WI38 (cell line): Measurements from ENCODE around the gene GNAI1.

ENCODE experiments used
- H3K4me3 ChIP-seq: 2 replicates; pipeline ENCODE4 v1.5.1; 2011; ENCODE audit warnings: low read depth, mild to moderate bottlenecking, control low read depth, low read length
- TF ChIP-seq, protein P1 (sequence below): IDR thresholded peaks from 2 replicates; pipeline ENCODE4 v1.5.1; 2012; ENCODE audit warnings: low read depth, mild to moderate bottlenecking, control low read depth, low read length

GNAI1 gene

DNA sequence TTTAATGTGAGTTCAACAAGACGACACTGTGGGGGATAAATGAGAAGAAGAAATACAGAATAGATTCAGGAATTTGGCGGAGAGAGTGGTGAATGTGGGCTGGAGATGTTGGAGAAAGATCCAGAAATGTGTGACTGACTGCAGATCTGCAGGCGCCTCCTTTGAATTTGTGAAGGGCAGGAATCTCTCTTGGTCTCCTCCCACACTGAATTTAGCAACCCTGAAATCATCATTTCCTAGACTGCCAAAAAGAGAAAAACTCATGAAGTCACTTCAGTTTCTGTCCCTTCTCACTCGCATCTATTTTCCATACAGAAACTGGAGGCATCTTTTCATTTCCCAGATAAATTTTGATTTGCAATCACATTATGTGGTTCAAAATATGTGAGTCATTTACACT is 128.7 kb downstream of the GNAI1 start:
- H3K4me3 ChIP-seq: no peak overlapping the region
- TF ChIP-seq, protein P1, sequence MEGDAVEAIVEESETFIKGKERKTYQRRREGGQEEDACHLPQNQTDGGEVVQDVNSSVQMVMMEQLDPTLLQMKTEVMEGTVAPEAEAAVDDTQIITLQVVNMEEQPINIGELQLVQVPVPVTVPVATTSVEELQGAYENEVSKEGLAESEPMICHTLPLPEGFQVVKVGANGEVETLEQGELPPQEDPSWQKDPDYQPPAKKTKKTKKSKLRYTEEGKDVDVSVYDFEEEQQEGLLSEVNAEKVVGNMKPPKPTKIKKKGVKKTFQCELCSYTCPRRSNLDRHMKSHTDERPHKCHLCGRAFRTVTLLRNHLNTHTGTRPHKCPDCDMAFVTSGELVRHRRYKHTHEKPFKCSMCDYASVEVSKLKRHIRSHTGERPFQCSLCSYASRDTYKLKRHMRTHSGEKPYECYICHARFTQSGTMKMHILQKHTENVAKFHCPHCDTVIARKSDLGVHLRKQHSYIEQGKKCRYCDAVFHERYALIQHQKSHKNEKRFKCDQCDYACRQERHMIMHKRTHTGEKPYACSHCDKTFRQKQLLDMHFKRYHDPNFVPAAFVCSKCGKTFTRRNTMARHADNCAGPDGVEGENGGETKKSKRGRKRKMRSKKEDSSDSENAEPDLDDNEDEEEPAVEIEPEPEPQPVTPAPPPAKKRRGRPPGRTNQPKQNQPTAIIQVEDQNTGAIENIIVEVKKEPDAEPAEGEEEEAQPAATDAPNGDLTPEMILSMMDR: no peak

DNA sequence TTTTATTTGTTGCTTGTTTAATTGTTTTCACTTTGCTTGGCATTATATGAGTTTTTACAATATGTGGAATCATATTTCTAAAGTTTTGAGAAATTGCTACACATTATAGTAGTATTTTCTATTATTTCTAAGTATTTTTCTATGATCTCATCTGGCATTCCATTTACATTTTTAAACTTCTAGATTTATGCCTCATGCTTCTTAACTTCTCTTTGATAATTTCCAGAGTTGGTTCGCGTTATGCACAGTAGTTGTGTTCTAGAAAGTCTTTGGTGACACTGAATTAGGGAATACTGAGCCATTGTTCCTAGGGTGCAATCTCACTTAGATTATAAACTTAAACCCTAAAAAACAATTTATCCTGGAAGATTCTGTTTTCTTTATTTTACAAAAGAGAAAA is 129.2 kb downstream of the GNAI1 start:
- TF ChIP-seq, protein P1: no peak
- H3K4me3 ChIP-seq: no peak overlapping the region

DNA sequence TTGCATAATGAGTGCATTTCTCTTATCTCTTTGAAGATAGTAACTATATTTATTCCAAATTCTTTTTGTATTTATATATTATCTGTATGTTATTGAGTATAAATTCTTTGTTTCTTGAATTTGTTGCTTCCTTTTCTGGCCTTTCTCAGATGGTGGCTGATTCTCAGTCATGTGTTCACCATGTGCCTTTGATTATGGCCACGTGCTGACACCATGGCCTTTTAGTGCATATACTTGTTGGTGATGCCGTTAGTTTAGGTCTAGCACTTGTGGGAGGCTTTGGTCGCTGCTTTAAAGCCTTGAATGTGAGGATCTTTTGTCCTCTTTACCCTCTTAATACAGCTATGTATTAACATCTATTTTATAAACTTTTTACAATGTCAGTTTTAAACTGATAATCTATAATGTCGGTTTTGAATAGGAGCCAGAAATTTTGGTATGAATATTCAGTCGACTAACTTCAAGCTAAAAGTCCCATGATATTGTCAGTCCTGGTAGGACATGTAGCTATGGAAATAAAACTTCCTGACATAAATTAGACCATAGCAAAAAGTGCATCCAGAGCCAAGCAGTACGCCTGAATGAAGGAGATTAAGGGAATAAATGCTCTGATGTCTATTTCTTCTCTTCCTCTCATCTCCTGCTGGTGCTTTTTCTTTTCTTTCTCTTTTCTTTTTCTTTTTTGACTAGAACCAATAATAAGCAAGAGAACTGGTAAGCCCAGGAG is 130.3 kb downstream of the GNAI1 start:
- no peak overlapping the region for H3K4me3 ChIP-seq
- TF ChIP-seq, protein P1: no peak

DNA sequence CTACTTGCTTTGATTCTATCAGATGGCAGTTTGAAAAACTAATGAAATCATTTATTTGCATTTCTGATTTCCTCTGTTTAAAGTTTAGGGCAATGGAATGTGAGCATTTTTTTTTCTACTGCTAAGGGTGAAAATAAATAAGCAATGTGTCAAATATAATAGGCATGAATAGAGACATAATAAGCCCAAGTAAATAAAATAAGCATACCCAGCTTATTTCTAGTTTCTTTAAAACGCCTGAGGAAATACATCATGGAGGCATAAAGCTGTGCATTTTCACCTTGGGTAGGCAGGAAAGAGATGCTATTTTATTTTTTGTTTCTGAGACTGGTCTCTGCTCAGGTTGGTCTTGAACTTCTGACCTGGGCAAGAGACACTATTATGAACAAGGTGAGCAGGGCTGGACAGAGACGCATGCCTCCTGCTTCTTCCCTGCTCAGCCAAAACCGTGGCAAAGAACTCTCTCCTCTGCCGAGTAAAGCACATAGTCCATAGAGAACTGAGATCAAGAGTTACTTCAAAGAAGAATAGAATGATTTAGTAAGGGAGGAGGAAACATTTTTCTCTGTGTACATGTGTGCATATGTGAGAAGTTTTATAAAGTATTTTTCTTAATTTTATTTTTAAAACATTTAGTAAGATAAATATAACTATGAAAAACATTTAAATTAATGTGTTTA is 138.1 kb downstream of the GNAI1 start:
- H3K4me3 ChIP-seq: no peak overlapping the region
- TF ChIP-seq, protein P1: no peak

DNA sequence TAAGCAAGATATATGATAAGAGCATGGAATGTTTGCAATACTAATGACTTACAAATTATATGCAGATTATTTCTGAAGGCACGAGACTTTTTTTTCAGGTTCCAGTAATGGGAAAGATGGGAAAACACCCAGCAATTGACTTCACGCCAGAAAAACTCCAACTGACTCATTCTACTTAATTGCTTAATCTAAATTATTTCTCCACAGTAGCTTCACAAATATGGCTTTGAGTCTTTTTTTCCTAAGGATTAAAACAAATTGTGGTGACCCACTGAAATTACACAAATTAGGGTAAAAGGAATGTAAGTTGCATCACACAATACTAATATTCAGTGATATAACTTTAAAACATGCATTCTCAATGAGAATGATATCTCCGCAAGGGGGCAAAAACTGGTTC is 138.7 kb downstream of the GNAI1 start:
- no peak overlapping the region for H3K4me3 ChIP-seq
- TF ChIP-seq, protein P1: no peak

DNA sequence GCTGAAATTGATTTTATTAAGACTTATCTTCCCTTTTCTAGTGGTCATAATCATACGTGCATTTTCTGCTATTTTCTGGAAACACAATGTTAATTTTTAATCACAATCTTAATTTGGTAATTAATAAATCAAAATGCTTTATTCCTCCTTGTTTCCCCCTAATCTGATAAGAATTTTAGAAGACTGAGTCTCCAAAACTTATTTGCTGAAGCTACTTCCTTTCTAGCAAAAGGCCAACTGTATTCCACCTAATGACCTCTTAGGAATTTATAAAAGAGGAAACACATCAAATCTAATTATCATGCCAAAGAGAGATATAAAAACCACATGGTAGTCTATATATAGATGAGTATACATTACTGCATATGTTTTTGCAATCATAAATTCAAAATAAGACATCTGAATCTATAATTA is 140.6 kb downstream of the GNAI1 start:
- H3K4me3 ChIP-seq: no peak overlapping the region
- TF ChIP-seq, protein P1: no peak
